Measurements from ENCODE around the gene RACK1.

RACK1 gene

GRCh38 chr5:181198106-181198685 lies 45.5 kb downstream of the RACK1 start:
- no peak for DNase-seq

- no peak for DNase-seq
Observed at GRCh38 chr5:181197326-181197951, 46.3 kb downstream of the RACK1 start.

GRCh38 chr5:181195249-181195761 lies 48.4 kb downstream of the RACK1 start:
- DNase-seq = no peak

GRCh38 chr5:181194489-181195248 lies 49.0 kb downstream of the RACK1 start:
- no peak for DNase-seq

GRCh38 chr5:181193656-181194055 lies 50.0 kb downstream of the RACK1 start:
- no peak for DNase-seq

GRCh38 chr5:181192337-181193046 lies 51.2 kb downstream of the RACK1 start:
- no peak for DNase-seq

DNA sequence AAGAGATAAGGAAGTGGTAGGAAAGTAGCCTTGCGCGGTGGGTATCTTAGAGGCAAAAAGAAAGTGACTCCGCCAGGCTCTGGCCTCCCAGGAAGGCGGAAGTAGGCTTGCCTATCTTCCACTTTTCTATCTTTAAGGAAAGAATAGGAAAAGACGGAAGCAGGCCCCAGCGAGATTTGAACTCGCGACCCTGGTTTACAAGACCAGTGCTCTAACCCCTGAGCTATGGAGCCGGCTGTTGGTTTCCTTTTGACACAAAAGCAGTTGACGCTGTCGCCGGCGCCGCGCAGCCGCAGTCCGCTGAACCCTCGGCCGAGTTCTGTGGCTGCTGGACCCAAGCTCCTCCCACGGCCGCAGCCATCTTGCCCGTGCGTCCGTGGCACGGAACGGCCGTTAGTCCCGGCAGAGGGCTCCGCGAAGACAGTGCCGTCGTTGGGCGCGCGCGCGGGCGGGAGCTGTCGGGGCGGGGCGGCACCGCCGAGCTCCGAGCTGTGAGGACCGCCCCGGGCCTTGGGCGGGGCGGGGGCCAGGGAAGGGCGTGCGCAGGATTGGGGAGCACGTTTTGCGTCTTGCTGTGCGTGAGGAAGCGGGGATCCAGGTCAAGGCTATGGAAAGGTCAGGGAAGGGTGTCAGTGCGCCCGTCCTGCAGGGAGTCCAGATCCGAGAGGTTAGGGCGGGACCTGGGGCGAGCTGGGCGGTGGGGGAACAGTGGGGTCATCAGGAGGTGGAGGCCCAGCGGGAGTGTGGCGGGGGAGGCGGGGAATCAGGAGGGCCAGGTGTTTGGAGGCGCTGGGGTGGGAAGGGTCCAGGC lies 52.0 kb downstream of the RACK1 start:
- DNase-seq = no peak

- DNase-seq = no peak
Observed at GRCh38 chr5:181190711-181191525, 52.8 kb downstream of the RACK1 start.

DNA sequence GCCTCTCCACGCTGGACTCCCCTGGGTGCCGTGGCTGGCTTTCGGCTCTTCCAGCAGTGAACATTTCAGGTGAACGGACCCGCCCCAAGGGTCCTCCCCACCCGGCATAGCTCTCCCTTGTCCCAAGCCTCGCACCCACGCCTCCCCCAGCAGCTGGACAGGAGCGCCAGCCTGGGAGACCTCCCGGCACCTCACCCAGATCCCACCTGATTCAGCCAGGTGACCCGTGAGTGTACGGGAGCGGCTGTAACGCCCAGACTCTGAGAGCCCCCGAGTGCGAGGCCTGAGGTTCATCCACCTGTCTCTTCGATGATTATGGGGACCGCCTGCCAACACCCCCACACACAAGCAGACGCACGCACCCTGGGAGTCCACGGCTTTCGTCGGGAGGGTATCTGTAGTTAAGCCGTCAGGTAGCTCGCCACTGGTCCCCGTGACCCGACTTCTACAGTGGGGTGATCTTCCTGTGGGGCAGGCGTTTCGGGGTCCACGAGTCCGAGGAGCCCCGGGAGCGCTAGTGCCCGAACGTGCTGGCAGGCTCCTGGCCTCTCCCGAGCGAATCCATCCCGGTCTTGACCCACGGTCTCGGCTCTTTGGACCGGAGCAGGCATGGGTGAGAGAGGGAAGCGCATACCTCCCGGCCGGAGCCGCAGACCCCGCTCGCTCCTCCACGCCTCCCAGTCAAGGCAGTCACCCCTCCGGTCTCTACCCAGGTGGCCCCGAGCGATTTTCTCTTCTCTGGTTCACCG lies 53.6 kb downstream of the RACK1 start:
- DNase-seq = no peak

- DNase-seq = no peak
Observed at GRCh38 chr5:181189363-181189961, 54.2 kb downstream of the RACK1 start.

DNA sequence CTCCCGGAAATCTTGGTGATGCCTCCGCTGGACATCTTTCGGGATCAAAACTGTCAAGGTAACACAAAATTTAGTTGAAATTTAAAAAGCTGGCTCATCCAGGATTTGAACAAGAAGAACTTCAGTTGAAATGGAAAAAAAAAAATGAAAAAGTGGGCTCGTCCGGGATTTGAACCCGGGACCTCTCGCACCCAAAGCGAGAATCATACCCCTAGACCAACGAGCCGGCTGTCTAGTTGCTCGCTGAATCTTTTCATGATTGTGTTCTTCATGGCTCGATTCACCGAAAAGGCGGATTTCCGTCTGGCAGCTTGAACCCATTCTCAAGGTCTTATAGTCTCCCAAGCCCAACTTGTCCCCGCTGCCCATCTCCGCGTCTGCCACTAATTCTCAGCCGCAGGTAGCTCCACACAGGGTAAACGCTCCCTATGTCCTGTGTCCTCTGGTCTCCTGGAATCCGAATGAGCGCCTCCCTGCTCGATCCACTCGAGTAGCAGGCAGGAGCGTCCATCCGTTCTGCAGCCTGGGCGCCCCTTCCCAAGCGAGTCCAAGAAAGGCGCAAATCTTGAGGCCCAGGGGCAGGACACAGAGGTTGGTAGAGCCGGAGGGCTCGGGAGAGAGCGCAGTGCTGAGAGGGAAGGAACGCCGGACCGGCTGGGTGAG lies 54.9 kb downstream of the RACK1 start:
- no peak for DNase-seq

DNA sequence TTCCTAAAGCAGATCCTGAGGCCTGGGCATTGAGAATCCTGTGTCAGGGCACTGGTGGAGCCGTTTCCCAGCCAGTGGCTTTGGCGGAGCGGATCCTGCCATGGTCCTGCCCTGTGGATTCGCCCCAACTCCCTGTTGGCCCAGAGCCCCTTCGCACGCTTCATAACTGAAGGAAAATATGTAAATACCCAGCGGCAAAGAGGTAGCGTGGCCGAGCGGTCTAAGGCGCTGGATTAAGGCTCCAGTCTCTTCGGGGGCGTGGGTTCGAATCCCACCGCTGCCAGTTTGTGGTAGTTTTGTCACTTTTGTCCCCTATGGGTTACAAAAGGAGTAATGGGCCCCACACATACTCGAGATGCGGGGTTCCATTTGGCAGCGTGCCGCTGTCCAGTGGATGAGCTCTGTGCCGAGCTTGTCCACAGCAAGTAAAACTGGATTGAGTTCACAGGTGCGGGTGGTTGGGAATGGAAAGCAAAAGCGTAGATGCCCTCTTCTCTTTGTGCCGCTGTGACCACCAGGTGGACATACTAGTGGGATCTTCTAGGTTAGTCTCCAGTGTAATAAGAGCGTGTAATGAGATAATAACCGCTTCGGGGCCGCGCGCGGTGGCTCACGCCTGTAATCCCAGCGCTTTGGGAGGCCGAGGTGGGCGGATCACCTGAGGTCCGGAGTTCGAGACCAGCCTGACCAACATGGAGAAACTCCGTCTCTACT lies 56.0 kb downstream of the RACK1 start:
- DNase-seq = no peak

- no peak for DNase-seq
Observed at GRCh38 chr5:181186986-181187499, 56.7 kb downstream of the RACK1 start.

Data from nucleus accumbens (tissue), 56 donors.